ENCODE results near the gene DUSP2.

The DUSP2 gene

DNA sequence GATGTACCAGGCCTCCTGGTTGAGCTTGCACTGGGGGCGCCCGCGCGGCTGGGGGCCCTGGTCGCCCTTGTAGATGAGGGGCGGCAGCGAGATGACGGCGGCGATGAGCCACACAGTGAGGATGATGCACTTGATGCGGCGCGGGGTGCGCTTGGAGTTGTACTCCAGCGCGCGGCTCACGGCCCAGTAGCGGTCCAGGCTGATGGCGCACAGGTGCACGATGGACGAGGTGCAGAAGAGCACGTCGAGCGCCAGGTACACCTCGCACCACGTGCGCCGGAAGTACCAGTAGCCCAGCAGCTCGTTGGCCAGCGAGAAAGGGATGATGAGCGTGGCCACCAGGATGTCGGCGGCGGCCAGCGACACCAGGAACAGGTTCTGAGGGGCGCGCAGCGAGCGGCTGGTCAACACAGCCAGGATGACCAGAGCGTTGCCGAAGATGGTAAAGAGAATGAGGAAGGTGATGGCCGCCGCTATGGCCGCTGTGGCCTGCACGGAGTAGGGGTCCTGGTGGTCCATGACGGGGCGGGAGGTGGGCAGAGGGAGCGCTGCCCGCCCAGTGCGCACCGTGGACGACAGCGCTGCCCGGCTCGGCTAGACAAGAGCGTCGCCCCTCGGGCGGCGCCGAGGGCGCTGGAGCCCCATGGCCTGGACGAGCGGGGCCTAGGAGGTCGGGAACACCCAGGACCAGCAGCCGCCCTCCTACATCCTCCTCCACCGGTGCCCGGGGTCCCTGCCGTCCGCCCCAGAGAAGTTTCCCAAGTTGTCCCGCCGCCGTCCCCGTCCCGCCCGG is 29.4 kb downstream of the DUSP2 start:
- Histone ChIP-seq H3K9me3 (replicated peaks; ENCODE audit: insufficient read depth, low read length) (no peaks in the 10 kb centered on the region), H2AFZ (ENCODE audit: low read length) (peak overlapping the region; percentile 87), H3F3A (ENCODE audit: insufficient read depth, low read length) (no peaks in the 10 kb centered on the region), H3K36me3 (replicated peaks; ENCODE audit: insufficient read depth, low read length) (no peaks in the 10 kb centered on the region), H3K79me2 (ENCODE audit: low read length) (no peaks in the 10 kb centered on the region), H3K27ac (ENCODE audit: low read length) (no peak overlapping the region), H3K4me3 (ENCODE audit: low read length) (peak overlapping the region; percentile 61), H3K9ac (ENCODE audit: low read length) (no peak overlapping the region; the same call in 1 of the 2 replicates), H3K27me3 (replicated peaks; ENCODE audit: insufficient read depth, low read length) (peaks cover 43% of the 10 kb centered on the region), H4K20me1 (ENCODE audit: insufficient read depth, low read length) (no peaks in the 10 kb centered on the region), H3K4me2 (ENCODE audit: low read depth, low read length) (peak overlapping the region; percentile 99), H3K9me2 (replicated peaks; ENCODE audit: insufficient read depth, low read length) (no peaks in the 10 kb centered on the region), H3K4me1 (ENCODE audit: low read length) (0 out of 2 replicates have a peak, but pooled peaks cover 4% of the 10 kb centered on the region)
- DNase-seq, result no peak
- TF ChIP-seq EZH2 (optimal IDR thresholded peaks at IDR 0.05; ENCODE audit: low read depth, low read length), result no peak
- no peak for TF ChIP-seq EZH2phosphoT487 (IDR thresholded peaks at IDR 0.05; ENCODE audit: low read length)
- no peak for TF ChIP-seq CTCF (IDR thresholded peaks at IDR 0.05; ENCODE audit: low read length)

GRCh38 chr2:96114903-96115581 is 30.2 kb downstream of the DUSP2 start:
- no peaks in the 10 kb centered on the region for H3K36me3 ChIP-seq (replicated peaks; ENCODE audit: insufficient read depth, low read length)
- no peaks in the 10 kb centered on the region for H4K20me1 ChIP-seq (ENCODE audit: insufficient read depth, low read length)
- TF ChIP-seq CTCF (IDR thresholded peaks at IDR 0.05; ENCODE audit: low read length) (no peak), EZH2 (optimal IDR thresholded peaks at IDR 0.05; ENCODE audit: low read depth, low read length) (no peak), EZH2phosphoT487 (IDR thresholded peaks at IDR 0.05; ENCODE audit: low read length) (no peak)
- H2AFZ ChIP-seq (ENCODE audit: low read length), result no peak overlapping the region
- 0 out of 2 replicates have a peak, but pooled peaks cover 4% of the 10 kb centered on the region for H3K4me1 ChIP-seq (ENCODE audit: low read length)
- no peaks in the 10 kb centered on the region for H3K79me2 ChIP-seq (ENCODE audit: low read length)
- no peak overlapping the region for H3K27ac ChIP-seq (ENCODE audit: low read length)
- no peaks in the 10 kb centered on the region for H3K9me2 ChIP-seq (replicated peaks; ENCODE audit: insufficient read depth, low read length)
- peaks cover 35% of the 10 kb centered on the region for H3K27me3 ChIP-seq (replicated peaks; ENCODE audit: insufficient read depth, low read length)
- H3K9me3 ChIP-seq (replicated peaks; ENCODE audit: insufficient read depth, low read length), result no peaks in the 10 kb centered on the region
- H3K4me2 ChIP-seq (ENCODE audit: low read depth, low read length), result no peak overlapping the region
- H3F3A ChIP-seq (ENCODE audit: insufficient read depth, low read length), result no peaks in the 10 kb centered on the region
- no peak overlapping the region for H3K9ac ChIP-seq (ENCODE audit: low read length)
- DNase-seq, result no peak
- H3K4me3 ChIP-seq (ENCODE audit: low read length), result no peak overlapping the region

DNA sequence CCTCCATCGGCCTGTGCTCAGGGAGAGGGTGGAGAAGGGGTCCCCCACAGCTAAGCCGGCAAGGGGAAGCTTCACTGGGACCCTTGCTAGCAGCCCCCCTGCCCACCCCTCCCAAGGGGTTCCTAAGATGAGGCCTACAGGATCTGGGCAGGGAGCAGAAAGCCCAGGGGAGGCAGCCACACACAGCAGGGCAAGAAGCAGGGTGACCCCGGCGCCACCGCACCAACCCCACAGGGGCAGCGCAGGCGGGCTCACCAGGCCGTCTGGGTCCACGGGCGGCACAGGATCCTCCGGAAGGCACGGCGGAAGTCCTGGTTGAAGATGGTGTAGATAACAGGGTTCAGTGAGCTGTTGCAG is 30.7 kb downstream of the DUSP2 start:
- no peak overlapping the region for H2AFZ ChIP-seq (ENCODE audit: low read length)
- H3K36me3 ChIP-seq (replicated peaks; ENCODE audit: insufficient read depth, low read length), result no peaks in the 10 kb centered on the region
- no peak overlapping the region for H3K4me2 ChIP-seq (ENCODE audit: low read depth, low read length)
- no peak overlapping the region for H3K27ac ChIP-seq (ENCODE audit: low read length)
- no peak overlapping the region for H3K9ac ChIP-seq (ENCODE audit: low read length)
- H3K9me3 ChIP-seq (replicated peaks; ENCODE audit: insufficient read depth, low read length), result no peaks in the 10 kb centered on the region
- TF ChIP-seq EZH2 (optimal IDR thresholded peaks at IDR 0.05; ENCODE audit: low read depth, low read length), result no peak
- no peak for TF ChIP-seq CTCF (IDR thresholded peaks at IDR 0.05; ENCODE audit: low read length)
- TF ChIP-seq EZH2phosphoT487 (IDR thresholded peaks at IDR 0.05; ENCODE audit: low read length), result no peak
- no peaks in the 10 kb centered on the region for H3F3A ChIP-seq (ENCODE audit: insufficient read depth, low read length)
- H4K20me1 ChIP-seq (ENCODE audit: insufficient read depth, low read length), result no peaks in the 10 kb centered on the region
- peaks cover 30% of the 10 kb centered on the region for H3K27me3 ChIP-seq (replicated peaks; ENCODE audit: insufficient read depth, low read length)
- H3K4me1 ChIP-seq (ENCODE audit: low read length), result 0 out of 2 replicates have a peak, but pooled peaks cover 4% of the 10 kb centered on the region
- no peaks in the 10 kb centered on the region for H3K9me2 ChIP-seq (replicated peaks; ENCODE audit: insufficient read depth, low read length)
- H3K4me3 ChIP-seq (ENCODE audit: low read length), result no peak overlapping the region
- no peaks in the 10 kb centered on the region for H3K79me2 ChIP-seq (ENCODE audit: low read length)
- DNase-seq, result no peak
